ENCODE data around the gene UBE2Z. TPM values are rescaled to one million over a fixed set of nuclear protein-coding genes. Genes with fewer than 3 reads are reported as not detected.
A peak's percentile ranks its signal among the peaks of the same experiment; 100 is the strongest.

UBE2Z gene
- total and polyA plus RNA-seq, 2 of the 13 experiments (the other 11 are each of a cell fraction or from before 2014, with no cell fraction given) = 63.2 to 122 TPM

DNA sequence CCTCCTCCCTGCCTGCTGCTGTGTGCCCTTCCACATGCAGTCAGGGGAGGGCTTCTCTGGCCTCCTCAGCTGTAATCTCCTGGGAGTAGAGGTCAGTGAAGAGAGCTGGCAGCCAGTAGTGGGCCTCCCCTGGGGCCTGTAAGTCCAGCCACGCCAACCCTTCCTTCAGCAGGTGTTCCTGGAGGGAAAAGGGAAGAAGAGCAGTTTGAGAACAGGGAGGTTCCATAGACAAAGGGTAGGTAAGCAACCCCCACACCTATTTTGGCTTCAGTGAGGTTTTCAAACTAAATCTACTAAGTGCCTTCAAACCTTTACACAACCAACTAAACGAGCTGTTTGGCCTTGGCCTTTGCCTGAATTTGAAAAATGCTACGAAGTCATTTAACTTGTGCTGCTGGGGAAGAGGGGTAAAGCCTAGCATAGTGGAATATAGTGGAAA lies 22.2 kb downstream of the UBE2Z start (continued):
- TF ChIP-seq GPN1 (CRISPR knock-in tag; IDR thresholded peaks at IDR 0.05; ENCODE audit: borderline replicate concordance) (no peak), SNAPC5 (CRISPR knock-in tag; IDR thresholded peaks at IDR 0.05; ENCODE audit: borderline replicate concordance) (0 out of 2 replicates have a peak, but pooled peaks have one; percentile 50), RXRA (CRISPR knock-in tag; IDR thresholded peaks at IDR 0.05) (no peak), ZNF678 (CRISPR knock-in tag; IDR thresholded peaks at IDR 0.05) (no peak), NCOR1 (IDR thresholded peaks at IDR 0.05; ENCODE audit: borderline replicate concordance, low read length) (no peak), ZSCAN30 (CRISPR knock-in tag; IDR thresholded peaks at IDR 0.05) (no peak), ZNF773 (CRISPR knock-in tag; IDR thresholded peaks at IDR 0.05; ENCODE audit: borderline replicate concordance) (no peak), BORCS8-MEF2B (CRISPR knock-in tag; IDR thresholded peaks at IDR 0.05) (peak; percentile 48; the same call in 1 of the 2 replicates), POLR2A (IDR thresholded peaks at IDR 0.05; ENCODE audit: insufficient read depth in 1 of 2, low read depth in 2 of 2, low read length in 2 of 2) (peak in 1 of 2 experiments; percentile 37; a peak in 1 of 4 replicates), ZNF512 (CRISPR knock-in tag; IDR thresholded peaks at IDR 0.05) (no peak), FOSL1 (CRISPR knock-in tag; IDR thresholded peaks at IDR 0.05; ENCODE audit: borderline replicate concordance) (no peak), HNRNPUL1 (IDR thresholded peaks at IDR 0.05; ENCODE audit: low read depth, low read length) (no peak), DBP (CRISPR knock-in tag; IDR thresholded peaks at IDR 0.05; ENCODE audit: not compliant biosample characterization) (no peak), RERE (CRISPR knock-in tag; IDR thresholded peaks at IDR 0.05; ENCODE audit: low read depth) (no peak), ZNF766 (CRISPR knock-in tag; IDR thresholded peaks at IDR 0.05; ENCODE audit: borderline replicate concordance) (peak; percentile 34; the same call in 1 of the 2 replicates), MYPOP (CRISPR knock-in tag; IDR thresholded peaks at IDR 0.05) (no peak)

Measured in HepG2 (cell line).